KBM-7 (cell line): ENCODE results near the gene EPSTI1.
A peak's percentile ranks its signal among the peaks of the same experiment; 100 is the strongest.
"Not testable (repeated sequence)": the region's sequence is repeated elsewhere in the genome, so short reads cannot be mapped to it uniquely, and the experiment has no call there.

ENCODE experiments used
- DNase-seq: peaks from one replicate; pipeline ENCODE4 v3.0.0-alpha.2; 2015
- in situ Hi-C: fragments of 300-500 bp; cut with MboI; formaldehyde crosslinking; loops from 2 replicates; pipeline ENCODE4 v1.14.3; 2020; ENCODE audit warnings: low sequenced_read_pairs, low pct_unique_long_range_greater_than_20kb, mixed read lengths

Gene EPSTI1

GRCh38 chr13:42991898-42992763, at the start of gene EPSTI1:
Gene EPSTI1 (minus strand): TSS chr13:42992241. CDS start chr13:42992165, 76 bp downstream.
- in situ Hi-C loops, result no loop called here
- peak; percentile 60 for DNase-seq

- in situ Hi-C loops, result no loop called here
- DNase-seq, result no peak
These were observed 49.4 kb upstream of the EPSTI1 start for GRCh38 chr13:43041369-43041921.

GRCh38 chr13:43040581-43041368, 48.7 kb upstream of the EPSTI1 start:
- in situ Hi-C loops, DNase-seq: not testable (repeated sequence)

DNA sequence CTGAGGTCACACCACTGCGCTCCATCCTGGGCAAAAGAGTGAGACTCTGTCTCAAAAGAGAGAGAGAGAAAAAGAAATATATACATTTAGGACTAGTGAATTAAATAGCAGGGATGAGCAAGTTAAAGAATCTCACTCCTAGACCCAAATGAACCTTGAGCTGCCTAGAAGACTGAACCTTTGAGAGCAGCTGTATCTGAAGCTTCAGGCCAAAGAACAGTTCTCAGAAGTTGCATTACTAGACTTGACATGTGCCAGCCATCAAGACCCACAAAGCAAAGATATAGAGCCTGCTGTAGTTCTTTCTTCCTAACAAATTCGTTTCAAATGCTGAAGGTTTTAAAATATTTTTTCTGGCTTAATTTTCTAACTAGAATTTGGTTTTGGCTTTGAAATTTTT, 47.9 kb upstream of the EPSTI1 start:
- DNase-seq, result no peak
- in situ Hi-C loops, result no loop called here

DNA sequence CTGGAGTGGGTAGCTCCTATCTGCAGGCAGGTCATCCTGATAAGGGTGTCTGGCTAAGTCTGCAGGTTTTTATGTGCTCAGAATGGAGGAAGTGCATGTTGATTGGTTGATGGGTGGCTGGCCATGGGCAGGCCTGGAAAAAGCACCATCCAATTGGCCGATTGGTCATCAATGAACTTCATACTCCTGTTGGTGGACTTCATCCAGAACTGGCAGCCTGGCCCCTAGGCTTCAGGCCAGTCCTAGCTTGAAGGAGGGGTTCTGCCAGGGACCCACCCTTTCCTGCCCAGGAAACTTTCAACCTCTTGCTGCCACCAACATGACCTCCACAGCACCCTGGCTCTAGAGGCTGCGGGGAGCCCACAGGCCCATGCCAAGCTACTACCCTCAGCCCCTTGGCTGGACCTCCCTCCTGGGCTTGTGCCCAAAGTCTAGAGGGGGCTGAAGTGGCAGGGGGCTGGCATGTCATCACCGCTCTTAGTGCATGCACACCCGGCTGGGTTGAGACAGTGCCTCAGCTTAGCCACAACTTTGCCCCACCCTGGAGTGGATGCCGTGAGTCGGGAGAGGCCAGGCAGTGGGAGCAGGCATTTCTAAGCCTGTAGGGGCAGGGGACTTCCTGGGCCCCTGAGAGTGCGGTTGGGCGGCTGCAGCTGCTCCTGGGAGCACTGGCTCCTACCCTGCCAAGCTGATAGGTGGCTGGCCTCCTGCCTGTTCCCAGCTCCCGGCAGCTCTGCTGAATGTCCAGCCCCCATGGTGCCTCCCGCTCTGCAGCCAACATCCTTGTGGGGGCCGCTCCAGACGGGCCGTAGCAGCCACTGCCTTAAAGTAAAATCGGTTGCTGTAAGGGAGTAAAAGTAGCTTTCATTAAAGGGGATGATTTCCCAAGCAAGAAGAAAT, 44.6 kb upstream of the EPSTI1 start:
- no peak for DNase-seq
- in situ Hi-C loops, result no loop called here

- no peak for DNase-seq
- in situ Hi-C loops, result no loop called here
These were observed 41.0 kb upstream of the EPSTI1 start for GRCh38 chr13:43033038-43033437.

DNA sequence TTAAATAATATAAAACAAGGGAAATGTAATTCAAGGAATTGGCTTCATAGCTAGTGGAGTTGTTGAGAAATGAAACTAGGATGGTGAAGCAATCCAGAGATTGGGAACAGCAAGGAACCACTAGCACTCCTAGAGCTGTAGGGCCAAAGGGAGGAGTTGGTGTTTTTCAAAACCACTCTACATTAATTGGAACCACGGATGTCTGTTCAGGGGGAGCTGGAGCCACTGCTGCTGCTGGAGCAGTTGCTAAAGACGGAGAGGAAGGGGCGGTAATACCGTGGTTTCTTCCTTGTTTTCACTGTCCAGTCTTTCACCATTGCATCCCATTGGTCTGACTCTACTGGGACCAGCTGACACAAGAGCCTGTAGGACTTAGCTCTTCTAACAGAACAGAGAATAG, 39.8 kb upstream of the EPSTI1 start:
- DNase-seq, result no peak
- in situ Hi-C loops, result no loop called here

GRCh38 chr13:43030548-43030947, 38.5 kb upstream of the EPSTI1 start:
- no peak for DNase-seq
- in situ Hi-C loops, result no loop called here

- in situ Hi-C loops, result no loop called here
- DNase-seq, result no peak
These were observed 34.2 kb upstream of the EPSTI1 start for GRCh38 chr13:43026262-43026661.

GRCh38 chr13:43023289-43023963, 31.4 kb upstream of the EPSTI1 start, which contains the start of gene DNAJC15:
Gene DNAJC15 (plus strand): TSS chr13:43023586. CDS start chr13:43023627, 41 bp downstream.
- DNase-seq, result no peak
- in situ Hi-C loops, result no loop called here

DNA sequence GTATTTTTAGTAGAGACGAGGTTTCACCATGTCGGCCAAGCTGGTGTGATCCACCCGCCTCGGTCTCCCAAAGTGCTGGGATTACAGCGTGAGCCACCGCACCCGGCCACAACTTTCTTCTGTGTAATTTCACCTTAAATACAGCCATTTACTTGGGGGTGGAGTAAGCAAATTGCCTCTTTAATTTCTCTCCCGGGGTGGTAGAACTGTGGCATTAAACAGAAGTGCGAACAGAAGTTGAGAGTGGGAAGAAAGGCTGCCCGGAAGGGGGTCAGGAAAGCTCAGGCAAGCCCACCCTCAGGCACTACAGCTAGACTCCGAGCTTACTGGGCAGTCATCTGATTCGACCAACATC, 30.9 kb upstream of the EPSTI1 start:
- in situ Hi-C loops, result no loop called here
- no peak for DNase-seq

DNA sequence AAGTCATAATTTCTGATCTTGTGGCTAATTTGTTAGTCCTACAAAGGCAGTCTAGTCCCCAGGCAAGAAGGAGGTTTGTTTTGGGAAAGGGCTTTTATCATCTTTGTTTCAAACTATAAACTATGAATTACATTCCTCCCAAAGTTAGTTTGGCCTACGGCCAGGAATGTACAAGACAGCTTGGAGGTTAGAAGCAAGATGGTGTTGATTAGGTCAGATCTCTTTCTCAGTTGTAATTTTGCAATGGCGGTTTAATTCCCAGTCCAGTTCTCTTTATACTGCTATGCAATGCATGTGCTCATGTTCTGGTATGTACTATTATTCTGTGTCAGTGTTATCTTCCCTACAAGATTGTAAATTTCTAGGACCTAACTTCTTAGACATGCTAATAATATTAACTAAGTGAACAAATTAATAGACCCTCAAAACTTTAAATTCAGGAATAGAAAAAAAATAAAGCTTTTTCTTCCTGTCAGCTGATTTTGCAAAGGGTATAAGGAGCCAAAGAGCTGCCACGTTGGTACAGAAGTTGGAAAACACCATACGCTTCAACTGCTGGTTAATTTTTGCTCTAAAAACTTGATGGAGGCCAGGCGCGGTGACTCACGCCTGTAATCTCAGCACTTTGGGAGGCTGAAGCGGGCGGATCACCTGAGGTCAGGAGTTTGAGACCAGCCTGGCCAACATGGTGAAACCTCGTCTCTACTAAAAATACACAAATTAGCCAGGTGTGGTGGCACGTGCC, 30.1 kb upstream of the EPSTI1 start:
- no peak for DNase-seq
- in situ Hi-C loops, result no loop called here

GRCh38 chr13:43020794-43021193, 28.8 kb upstream of the EPSTI1 start:
- in situ Hi-C loops, result no loop called here
- DNase-seq, result no peak

- in situ Hi-C loops, result no loop called here
- no peak for DNase-seq
These were observed 27.8 kb upstream of the EPSTI1 start for GRCh38 chr13:43019811-43020210.

DNA sequence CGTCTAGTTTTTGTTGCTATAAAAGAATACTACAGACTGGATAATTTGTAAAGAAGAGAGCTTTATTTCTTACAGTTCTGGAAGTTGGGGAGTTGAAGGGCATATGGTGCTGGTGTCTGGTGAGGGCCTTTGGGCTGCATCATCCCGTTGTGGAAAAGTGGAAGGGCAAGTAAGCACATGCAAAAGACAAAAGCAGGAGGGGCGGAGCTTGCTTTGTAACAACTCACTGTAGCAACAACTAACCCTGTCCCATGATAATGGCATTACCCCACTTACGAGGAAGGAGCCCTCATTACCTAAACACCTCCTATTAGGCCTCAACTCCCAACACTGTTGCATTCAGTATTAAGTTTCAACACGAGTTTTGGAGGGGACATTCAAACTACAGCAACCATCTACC, 24.2 kb upstream of the EPSTI1 start:
- in situ Hi-C loops, result no loop called here
- DNase-seq, result no peak

GRCh38 chr13:43014162-43014561, 22.1 kb upstream of the EPSTI1 start:
- in situ Hi-C loops, result no loop called here
- no peak for DNase-seq

- no peak for DNase-seq
- in situ Hi-C loops, result no loop called here
These were observed 17.5 kb upstream of the EPSTI1 start for GRCh38 chr13:43009506-43009905.

DNA sequence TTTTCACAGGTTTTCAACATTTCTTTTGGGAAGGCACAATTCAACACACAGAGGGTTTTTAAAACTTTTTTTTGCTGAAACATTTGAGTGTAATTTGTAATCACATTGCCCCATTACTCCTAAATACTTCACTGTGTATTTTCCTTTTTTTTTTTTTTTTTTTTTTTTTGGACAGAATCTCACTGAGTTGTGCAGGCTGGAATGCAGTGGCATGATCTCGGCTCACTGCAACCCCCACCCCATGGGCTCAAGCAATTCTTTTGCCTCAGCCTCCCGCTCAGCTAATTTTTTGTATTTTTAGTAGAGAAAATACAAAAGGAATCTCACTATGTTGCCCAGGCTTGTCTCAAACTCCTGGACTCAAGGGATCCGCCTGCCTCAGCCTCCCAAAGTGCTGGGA, 16.6 kb upstream of the EPSTI1 start:
- in situ Hi-C loops, result no loop called here
- no peak for DNase-seq
